LNCAP (cell line): ENCODE data around the gene C2orf76.
A peak's percentile ranks its signal among the peaks of the same experiment; 100 is the strongest.

Experiments
- CTCF ChIP-seq: fragments of 450-650 bp; IDR thresholded peaks from 2 replicates; pipeline ENCODE4 v1.5.1; 2017; ENCODE audit warnings: mild to moderate bottlenecking

C2orf76 gene

GRCh38 chr2:119295688-119296375, 70.8 kb downstream of the C2orf76 start:
- no peak for TF ChIP-seq CTCF

GRCh38 chr2:119294671-119295070, 72.0 kb downstream of the C2orf76 start:
- no peak for TF ChIP-seq CTCF

- TF ChIP-seq CTCF, result no peak
Observed at GRCh38 chr2:119293900-119294299, 72.7 kb downstream of the C2orf76 start.

GRCh38 chr2:119293254-119293653, 73.4 kb downstream of the C2orf76 start:
- TF ChIP-seq CTCF, result no peak

- peak; percentile 34; the same call in 1 of the 2 replicates for TF ChIP-seq CTCF
Observed at GRCh38 chr2:119292226-119292625, 74.4 kb downstream of the C2orf76 start.

- TF ChIP-seq CTCF, result no peak
Observed at GRCh38 chr2:119291588-119292167, 75.0 kb downstream of the C2orf76 start.

GRCh38 chr2:119290859-119291587, 75.6 kb downstream of the C2orf76 start:
- peak; percentile 72 for TF ChIP-seq CTCF
